Measurements from ENCODE around the gene ARHGAP1. TPM values are rescaled to one million over a fixed set of nuclear protein-coding genes. Genes with fewer than 3 reads are reported as not detected.

The ARHGAP1 gene
- polyA plus RNA-seq, 2 of the 4 experiments (the other 2 are of a cell fraction) = 17.2 to 35.2 TPM

- FAIRE-seq (no peak), ATAC-seq (no peak), DNase-seq (ENCODE audit: low read depth in 1 of 2, low spot score in 1 of 2) (no peak)
- ChIA-PET POLR2A (no interaction called here), CTCF (no interaction called here)
- Histone ChIP-seq H3K4me3 (no peak overlapping the region), H3K9me3 (no peaks in the 10 kb centered on the region), H3K4me1 (no peaks in the 10 kb centered on the region), H3K4me2 (no peak overlapping the region), H3K27ac (no peak overlapping the region)
- 71% methylated on average over 1 of the region's 1 CpG for WGBS (ENCODE audit: missing lambda C conversion rate)
- TF ChIP-seq HEYL (CRISPR knock-in tag; IDR thresholded peaks at IDR 0.05) = no peak
- TF ChIP-seq NFE2L2 (conservative IDR thresholded peaks at IDR 0.05; ENCODE audit: low read length) = no peak
- no peak for TF ChIP-seq POLR2A (IDR thresholded peaks at IDR 0.05; ENCODE audit: low read length)
- TF ChIP-seq, protein P1, sequence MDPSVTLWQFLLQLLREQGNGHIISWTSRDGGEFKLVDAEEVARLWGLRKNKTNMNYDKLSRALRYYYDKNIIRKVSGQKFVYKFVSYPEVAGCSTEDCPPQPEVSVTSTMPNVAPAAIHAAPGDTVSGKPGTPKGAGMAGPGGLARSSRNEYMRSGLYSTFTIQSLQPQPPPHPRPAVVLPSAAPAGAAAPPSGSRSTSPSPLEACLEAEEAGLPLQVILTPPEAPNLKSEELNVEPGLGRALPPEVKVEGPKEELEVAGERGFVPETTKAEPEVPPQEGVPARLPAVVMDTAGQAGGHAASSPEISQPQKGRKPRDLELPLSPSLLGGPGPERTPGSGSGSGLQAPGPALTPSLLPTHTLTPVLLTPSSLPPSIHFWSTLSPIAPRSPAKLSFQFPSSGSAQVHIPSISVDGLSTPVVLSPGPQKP (IDR thresholded peaks at IDR 0.05; ENCODE audit: low read depth, low read length) = no peak
- TF ChIP-seq CBX8 (IDR thresholded peaks at IDR 0.05) = no peak
- TF ChIP-seq ZSCAN20 (CRISPR knock-in tag; IDR thresholded peaks at IDR 0.05) = no peak
- TF ChIP-seq JUN (IDR thresholded peaks at IDR 0.05) = no peak
- TF ChIP-seq ZNF302 (CRISPR knock-in tag; IDR thresholded peaks at IDR 0.05) = no peak
- no peak for TF ChIP-seq ATOH8 (CRISPR knock-in tag; IDR thresholded peaks at IDR 0.05; ENCODE audit: low read depth)
- TF ChIP-seq KDM1A (IDR thresholded peaks at IDR 0.05; ENCODE audit: low read depth) = no peak
- no peak for TF ChIP-seq RCOR1 (IDR thresholded peaks at IDR 0.05; ENCODE audit: low read depth, low read length)
- TF ChIP-seq EHF (CRISPR knock-in tag; IDR thresholded peaks at IDR 0.05) = no peak
- no peak for TF ChIP-seq EHMT2 (IDR thresholded peaks at IDR 0.05; ENCODE audit: low read depth)
- no peak for TF ChIP-seq FOSB (CRISPR knock-in tag; IDR thresholded peaks at IDR 0.05)
- TF ChIP-seq MYC (IDR thresholded peaks at IDR 0.05; ENCODE audit: borderline replicate concordance, low read length) = no peak
These were observed 44.9 kb upstream of the ARHGAP1 start for GRCh38 chr11:46745328-46745727.

- no peaks in the 10 kb centered on the region for H3K4me1 ChIP-seq
- H3K9me3 ChIP-seq = no peaks in the 10 kb centered on the region
- no peak overlapping the region for H3K4me2 ChIP-seq
- 82% methylated on average over 10 of the region's 10 CpGs for WGBS (ENCODE audit: missing lambda C conversion rate)
- H3K27ac ChIP-seq = no peak overlapping the region
- ATAC-seq (no peak), FAIRE-seq (no peak), DNase-seq (ENCODE audit: low read depth in 1 of 2, low spot score in 1 of 2) (no peak)
- TF ChIP-seq RFX5 (IDR thresholded peaks at IDR 0.05) (no peak), CEBPB (IDR thresholded peaks at IDR 0.05) (no peak), CBX2 (IDR thresholded peaks at IDR 0.05; ENCODE audit: borderline replicate concordance, low read depth) (no peak)
- POLR2A ChIA-PET = no interaction called here
- H3K4me3 ChIP-seq = no peak overlapping the region
- CTCF ChIA-PET = interaction anchor here (0.6 to 1.4 kb wide), 7 partner anchors 9 to 409 kb away, joined by 3 to 7 read pairs (median 3); no protein-coding TSS in a partner anchor
These were observed 43.4 kb upstream of the ARHGAP1 start for GRCh38 chr11:46743693-46744339.

DNA sequence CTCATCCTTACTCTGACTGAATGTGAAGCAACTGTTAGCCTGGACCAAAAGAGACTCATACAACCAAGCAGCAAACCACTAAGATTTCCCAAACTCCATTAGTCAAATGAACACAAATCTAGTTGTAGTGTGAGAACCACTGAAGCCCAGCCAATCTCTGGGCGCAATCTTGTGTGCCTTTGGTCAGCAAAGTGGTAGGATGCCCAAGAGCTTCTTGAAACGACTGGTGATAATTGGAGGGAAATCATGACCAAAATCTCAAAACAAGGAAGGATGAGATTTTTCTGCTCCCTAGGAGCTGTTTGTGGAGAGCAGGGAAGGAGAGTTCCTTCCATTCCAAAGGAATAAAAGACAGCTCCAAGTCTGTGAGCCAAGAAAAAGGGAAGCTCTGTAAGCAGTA lies 42.6 kb upstream of the ARHGAP1 start:
- CTCF ChIA-PET = interaction anchor here (0.7 to 1.4 kb wide), 6 partner anchors 10 to 410 kb away, joined by 3 to 7 read pairs (median 4); no protein-coding TSS in a partner anchor
- H3K27ac ChIP-seq = no peak overlapping the region
- no peaks in the 10 kb centered on the region for H3K4me1 ChIP-seq
- 95% methylated on average over 2 of the region's 2 CpGs for WGBS (ENCODE audit: missing lambda C conversion rate)
- TF ChIP-seq, protein P2, sequence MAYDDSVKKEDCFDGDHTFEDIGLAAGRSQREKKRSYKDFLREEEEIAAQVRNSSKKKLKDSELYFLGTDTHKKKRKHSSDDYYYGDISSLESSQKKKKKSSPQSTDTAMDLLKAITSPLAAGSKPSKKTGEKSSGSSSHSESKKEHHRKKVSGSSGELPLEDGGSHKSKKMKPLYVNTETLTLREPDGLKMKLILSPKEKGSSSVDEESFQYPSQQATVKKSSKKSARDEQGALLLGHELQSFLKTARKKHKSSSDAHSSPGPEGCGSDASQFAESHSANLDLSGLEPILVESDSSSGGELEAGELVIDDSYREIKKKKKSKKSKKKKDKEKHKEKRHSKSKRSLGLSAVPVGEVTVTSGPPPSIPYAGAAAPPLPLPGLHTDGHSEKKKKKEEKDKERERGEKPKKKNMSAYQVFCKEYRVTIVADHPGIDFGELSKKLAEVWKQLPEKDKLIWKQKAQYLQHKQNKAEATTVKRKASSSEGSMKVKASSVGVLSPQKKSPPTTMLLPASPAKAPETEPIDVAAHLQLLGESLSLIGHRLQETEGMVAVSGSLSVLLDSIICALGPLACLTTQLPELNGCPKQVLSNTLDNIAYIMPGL (CRISPR knock-in tag; IDR thresholded peaks at IDR 0.05; ENCODE audit: borderline replicate concordance) = no peak
- no peak for TF ChIP-seq JUN (IDR thresholded peaks at IDR 0.05)
- no peak for TF ChIP-seq CHD2 (IDR thresholded peaks at IDR 0.05; ENCODE audit: low read length, partially characterized antibody)
- no peak for TF ChIP-seq MYC (IDR thresholded peaks at IDR 0.05; ENCODE audit: borderline replicate concordance, low read length)
- TF ChIP-seq ZNF302 (CRISPR knock-in tag; IDR thresholded peaks at IDR 0.05) = no peak
- no peak for TF ChIP-seq KDM5A (IDR thresholded peaks at IDR 0.05)
- TF ChIP-seq SMC3 (IDR thresholded peaks at IDR 0.05) = no peak
- POLR2A ChIA-PET = no interaction called here
- no peak overlapping the region for H3K4me2 ChIP-seq
- DNase-seq (ENCODE audit: low read depth in 1 of 2, low spot score in 1 of 2) = no peak
- no peak for FAIRE-seq
- no peak overlapping the region for H3K4me3 ChIP-seq
- ATAC-seq = no peak
- H3K9me3 ChIP-seq = no peaks in the 10 kb centered on the region
